Left lung (tissue), 10 donors: ENCODE results near the gene RTN4RL1. TPM values are rescaled to one million over a fixed set of nuclear protein-coding genes. Genes with fewer than 3 reads are reported as not detected.
A peak's percentile ranks its signal among the peaks of the same experiment; 100 is the strongest.

Experiments used
- ATAC-seq: fragments of 200-7000 bp; cut with Tn5 transposase; one replicate; pipeline ENCODE4 v1.9.1; 2020; ENCODE audit warnings: moderate library complexity
- DNase-seq, 4 donors: peaks; one replicate each; pipeline ENCODE4 v3.0.0-alpha.2; 2013 to 2020
- H3K27ac ChIP-seq, 2 donors: fragments of 200-600 bp; sonication (generic) in 1 of 2; one replicate each; pipeline versions ENCODE4 v1.5.0 to v1.8.0; 2020 to 2021
- H3K27me3 ChIP-seq, 2 donors: fragments of 200-600 bp; sonication (generic) in 1 of 2; one replicate each; pipeline versions ENCODE4 v1.5.0 to v1.8.0; 2020 to 2021
- H3K36me3 ChIP-seq, 2 donors: fragments of 200-600 bp; sonication (generic) in 1 of 2; one replicate each; pipeline versions ENCODE4 v1.5.0 to v1.8.0; 2020 to 2021
- H3K4me1 ChIP-seq, 2 donors: fragments of 200-600 bp; one replicate each; pipeline ENCODE4 v1.8.0; 2021
- H3K4me3 ChIP-seq, 2 donors: fragments of 200-600 bp; sonication (generic) in 1 of 2; one replicate each; pipeline versions ENCODE4 v1.5.0 to v1.8.0; 2020 to 2021; ENCODE audit warnings: mild to moderate bottlenecking in 1 of 2
- H3K9me3 ChIP-seq, 2 donors: fragments of 200-600 bp; sonication (generic) in 1 of 2; one replicate each; pipeline versions ENCODE4 v1.5.0 to v1.8.0; 2020 to 2021
- CTCF ChIP-seq, 2 donors: fragments of 200-600 bp; sonication (generic) in 1 of 2; IDR thresholded peaks; one replicate each; pipeline versions ENCODE4 v1.5.0 to v1.8.0; 2021; ENCODE audit warnings: antibody characterized with exemption in 2 of 2
- intact Hi-C, 2 donors: fragments of 100-400 bp; cut with DNase I; formaldehyde crosslinking; loops; one replicate each; pipeline versions ENCODE4 v1.11.2 to v1.14.2; 2022
- polyA plus RNA-seq, 6 donors: library from polyadenylated mRNA; unstranded; fragments of 120-200 nt; gene quantifications; one replicate each; pipeline ENCODE4 v1.2.1, GENCODE V29; 2013; ENCODE audit not compliant: insufficient read length in 6 of 6
- total RNA-seq, 2 donors: library from RNA; stranded (reverse); fragmentation: NEBNext Ultra II Directional; extraction: Animal tissue kit (Norgen Biotek cat#: 25700); gene quantifications; one replicate each; pipeline ENCODE4 v1.2.1, GENCODE V29; 2021
- donor health status: DM: no; HTN: yes; CAD: no.
- donor health status: DM: no; HTN: no; CAD: no.

Gene RTN4RL1
- total and polyA plus RNA-seq, 8 donors = 0.34 to 5.1 (median 0.51) TPM

- TF ChIP-seq CTCF (IDR thresholded peaks at IDR 0.05) = no peak
- Histone ChIP-seq H3K4me1 (peaks cover 16 to 75% of the 10 kb centered on the region in 2 donors), H3K9me3 (no peaks in the 10 kb centered on the region), H3K4me3 (no peak overlapping the region), H3K27me3 (no peaks in the 10 kb centered on the region), H3K27ac (peak overlapping the region; percentile 80 to 82), H3K36me3 (peaks cover 0 to 28% of the 10 kb centered on the region in 2 donors)
- DNase-seq (no peak), ATAC-seq (no peak)
- intact Hi-C loops = no loop called here
Observed at GRCh38 chr17:2070241-2071023, 45.3 kb upstream of the RTN4RL1 start.

- intact Hi-C loops = no loop called here
- no peak for DNase-seq
- H3K4me1 ChIP-seq = peaks cover 13 to 67% of the 10 kb centered on the region in 2 donors
- H3K9me3 ChIP-seq = no peaks in the 10 kb centered on the region
- H3K4me3 ChIP-seq = no peak overlapping the region
- H3K27me3 ChIP-seq = no peaks in the 10 kb centered on the region
- H3K36me3 ChIP-seq = peaks cover 0 to 41% of the 10 kb centered on the region in 2 donors
- TF ChIP-seq CTCF (IDR thresholded peaks at IDR 0.05) = no peak
- H3K27ac ChIP-seq = peak overlapping the region; percentile 45 to 71
- ATAC-seq = no peak
Observed at GRCh38 chr17:2068519-2069051, 43.5 kb upstream of the RTN4RL1 start.

- DNase-seq (peak in 2 of 4 donors; percentile 79 to 89), ATAC-seq (peak; percentile 20)
- TF ChIP-seq CTCF (IDR thresholded peaks at IDR 0.05) = no peak
- Histone ChIP-seq H3K9me3 (no peaks in the 10 kb centered on the region), H3K4me1 (peaks cover 13 to 64% of the 10 kb centered on the region in 2 donors), H3K27ac (peak overlapping the region; percentile 45 to 71), H3K36me3 (peaks cover 0 to 43% of the 10 kb centered on the region in 2 donors), H3K4me3 (no peak overlapping the region), H3K27me3 (no peaks in the 10 kb centered on the region)
- intact Hi-C loops = no loop called here
Observed at GRCh38 chr17:2068031-2068518, 42.9 kb upstream of the RTN4RL1 start.

- no peak for DNase-seq
- Histone ChIP-seq H3K36me3 (peaks cover 0 to 47% of the 10 kb centered on the region in 2 donors), H3K27ac (peak overlapping the region; percentile 45 to 71), H3K4me1 (peaks cover 16 to 64% of the 10 kb centered on the region in 2 donors), H3K4me3 (no peak overlapping the region), H3K27me3 (no peaks in the 10 kb centered on the region), H3K9me3 (no peaks in the 10 kb centered on the region)
- ATAC-seq = no peak
- no peak for TF ChIP-seq CTCF (IDR thresholded peaks at IDR 0.05)
- intact Hi-C loops = no loop called here
Observed at GRCh38 chr17:2067608-2068024, 42.5 kb upstream of the RTN4RL1 start.

- Histone ChIP-seq H3K9me3 (no peaks in the 10 kb centered on the region), H3K4me1 (peaks cover 19 to 64% of the 10 kb centered on the region in 2 donors), H3K27me3 (no peaks in the 10 kb centered on the region), H3K4me3 (no peak overlapping the region), H3K27ac (peak overlapping the region; percentile 45 to 71), H3K36me3 (peaks cover 0 to 50% of the 10 kb centered on the region in 2 donors)
- DNase-seq = no peak
- no peak for ATAC-seq
- intact Hi-C loops = no loop called here
- TF ChIP-seq CTCF (IDR thresholded peaks at IDR 0.05) = no peak
Observed at GRCh38 chr17:2067048-2067561, 42.0 kb upstream of the RTN4RL1 start.
